Activated T-cell treated with anti-CD3 and anti-CD28 coated beads for 48 hours (primary cell): Measurements from ENCODE around the gene FBXW7.
"Not testable (repeated sequence)": the region's sequence is repeated elsewhere in the genome, so short reads cannot be mapped to it uniquely, and the experiment has no call there.

Source experiments
- DNase-seq: peaks from one replicate; pipeline ENCODE4 v3.0.0-alpha.2; 2020; ENCODE audit warnings: low read depth

Gene FBXW7

GRCh38 chr4:152545088-152545487 is 9.2 kb upstream of the FBXW7 start:
- DNase-seq: no peak

DNA sequence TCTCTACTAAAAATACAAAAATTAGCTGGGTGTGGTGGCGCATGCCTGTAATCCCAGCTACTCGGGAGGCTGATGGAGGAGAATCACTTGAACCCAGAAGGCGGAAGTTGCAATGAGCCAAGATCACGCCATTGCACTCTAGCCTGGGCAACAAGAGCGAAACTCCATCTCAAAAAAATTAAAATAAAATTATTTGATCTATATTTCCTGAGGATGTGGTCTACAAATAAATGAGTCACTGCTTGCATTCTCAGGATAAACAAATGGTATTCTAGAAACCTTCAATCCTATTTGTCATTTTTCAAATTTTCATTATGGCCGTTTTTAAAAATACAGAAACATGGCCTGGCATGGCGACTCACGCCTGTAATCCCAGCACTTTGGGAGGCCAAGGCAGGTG is 8.6 kb upstream of the FBXW7 start:
- DNase-seq: not testable (repeated sequence)

- no peak for DNase-seq
Observed at GRCh38 chr4:152540941-152541340, 5.0 kb upstream of the FBXW7 start.

GRCh38 chr4:152540293-152540674 is 4.4 kb upstream of the FBXW7 start:
- DNase-seq: no peak

DNA sequence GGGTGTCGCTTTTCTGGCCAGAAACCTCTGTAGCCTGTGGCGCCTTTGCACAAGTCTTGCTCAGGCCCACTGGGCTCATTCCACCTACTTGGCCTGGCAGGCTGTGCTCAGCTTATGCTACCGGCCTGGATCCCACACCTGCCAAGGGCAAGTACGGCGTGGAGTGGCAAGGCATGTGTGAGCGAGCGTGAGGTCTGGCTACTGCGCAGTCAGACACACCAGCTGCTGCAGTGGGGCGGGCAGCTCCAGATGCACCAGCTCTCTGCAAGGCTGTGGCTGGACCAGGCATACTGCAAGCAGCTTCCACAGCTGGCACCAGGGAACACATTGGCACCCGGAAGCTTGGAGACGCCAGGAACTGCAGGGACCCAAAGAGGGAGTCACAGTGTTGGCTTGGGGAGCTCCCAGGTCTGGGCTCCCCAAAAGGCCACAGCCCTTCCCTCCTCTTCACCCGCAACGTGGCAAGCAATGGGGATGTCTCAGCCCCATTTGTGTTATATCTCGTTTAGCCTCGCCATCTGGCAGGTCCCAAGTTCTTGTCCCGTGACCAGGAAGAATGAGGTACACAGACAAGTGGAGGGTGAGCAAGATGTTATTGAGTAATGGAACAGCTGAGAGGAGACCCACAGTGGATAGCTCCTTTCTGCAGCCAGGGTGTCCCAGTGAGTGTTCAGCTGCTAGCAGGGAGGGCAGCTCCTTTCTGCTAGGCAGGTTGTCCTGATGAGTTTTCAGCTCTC is 3.8 kb upstream of the FBXW7 start:
- no peak for DNase-seq

- DNase-seq: no peak
Observed at GRCh38 chr4:152537881-152538280, 2.0 kb upstream of the FBXW7 start.

GRCh38 chr4:152536545-152537182 is 772 bp upstream of the FBXW7 start:
- no peak for DNase-seq

- peak; percentile 23 for DNase-seq
Observed at GRCh38 chr4:152535360-152535902, 461 bp downstream of the FBXW7 start.

DNA sequence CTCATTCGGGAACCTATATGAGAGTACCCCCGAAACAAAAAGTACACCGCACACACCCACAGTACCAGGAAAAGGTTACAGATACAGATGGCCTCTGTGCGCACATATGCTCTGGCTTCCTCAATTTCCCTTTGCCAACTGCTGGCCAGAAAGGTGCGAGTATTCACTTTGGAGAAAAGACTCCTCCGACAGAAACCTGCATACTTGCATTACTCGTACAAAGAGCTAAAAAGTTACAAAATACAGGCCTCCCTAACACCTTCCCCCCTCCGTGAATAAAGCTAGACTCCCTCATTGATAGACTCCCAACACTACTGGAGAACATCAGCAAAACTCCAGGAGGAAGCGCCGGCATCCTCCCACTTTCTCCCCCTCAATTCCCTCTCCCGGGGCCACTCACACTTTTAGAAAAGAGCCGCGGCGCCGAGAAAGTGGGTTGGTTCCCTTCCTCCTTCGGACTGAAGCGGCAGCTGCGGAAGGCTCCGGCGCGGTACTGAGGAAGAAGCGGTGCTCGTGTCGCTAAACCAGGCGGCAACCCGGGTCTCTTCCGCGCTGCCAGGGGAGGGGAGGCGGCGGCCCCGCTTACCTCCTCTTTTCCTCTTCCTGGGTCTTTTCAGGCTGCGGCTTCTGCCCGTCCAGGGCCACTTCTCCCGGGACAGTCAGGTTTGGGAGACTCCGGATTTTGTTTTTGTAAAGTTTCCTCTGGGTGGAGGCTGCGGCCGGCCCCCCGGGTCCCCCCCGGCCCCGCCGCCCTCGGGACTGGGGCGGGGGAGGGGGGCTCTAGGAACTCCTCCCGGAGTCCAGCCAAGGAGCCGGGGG is 1.1 kb downstream of the FBXW7 start:
- DNase-seq: peak; percentile 31

GRCh38 chr4:152531479-152531878 is 4.4 kb downstream of the FBXW7 start:
- DNase-seq: no peak

DNA sequence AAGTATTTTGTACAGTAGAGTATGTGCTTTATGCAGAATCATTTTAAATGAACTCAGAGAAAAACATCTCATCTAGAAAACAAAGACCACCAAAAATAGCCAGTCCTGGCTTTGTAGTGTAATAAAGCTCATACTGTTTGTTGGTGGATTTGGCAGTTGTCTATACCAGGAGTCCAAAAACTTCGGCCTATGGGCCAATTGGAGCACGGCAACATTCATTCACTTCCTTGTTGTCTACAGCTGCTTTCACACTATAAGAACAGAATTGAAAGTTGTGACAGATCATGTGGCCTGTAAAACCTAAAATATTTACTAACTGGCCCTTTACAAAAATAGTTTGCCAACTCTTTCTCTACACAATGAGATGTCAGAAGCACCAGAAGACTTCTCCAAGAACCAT is 5.3 kb downstream of the FBXW7 start:
- no peak for DNase-seq

DNA sequence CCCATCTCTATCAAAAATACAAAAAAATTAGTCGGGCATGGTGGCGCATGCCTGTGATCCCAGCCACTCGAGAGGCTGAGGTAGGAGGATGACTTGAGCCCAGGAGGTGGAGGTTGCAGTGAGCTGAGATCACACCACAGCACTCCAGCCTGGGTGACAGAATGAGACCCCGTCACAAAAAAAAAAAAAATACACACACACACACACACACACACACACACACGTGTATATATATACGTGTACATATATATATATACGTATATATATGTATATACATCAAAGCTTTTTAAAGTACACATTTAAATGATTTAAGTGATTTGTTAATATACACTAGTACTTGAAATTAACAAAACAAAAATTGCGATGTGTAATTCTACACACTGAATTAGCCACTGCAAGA is 6.0 kb downstream of the FBXW7 start:
- DNase-seq: no peak

GRCh38 chr4:152528060-152528459 is 7.8 kb downstream of the FBXW7 start:
- no peak for DNase-seq

DNA sequence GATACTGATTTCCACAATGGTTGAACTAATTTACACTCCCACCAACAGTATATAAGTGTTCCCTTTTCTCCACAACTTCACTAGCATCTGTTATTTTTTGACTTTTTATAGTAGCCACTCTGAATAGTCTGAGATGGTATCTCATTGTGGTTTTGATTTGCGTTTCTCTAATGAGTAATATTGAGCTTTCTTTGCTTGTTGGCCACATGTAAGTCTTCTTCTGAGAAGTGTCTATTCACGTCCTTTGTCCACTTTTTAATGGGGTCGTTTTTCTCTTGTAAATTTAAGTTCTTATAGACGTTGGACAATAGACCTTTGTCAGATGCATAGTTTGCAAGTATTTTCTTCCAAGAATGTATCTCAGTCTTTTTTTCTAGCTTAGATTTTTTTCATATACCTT is 10.0 kb downstream of the FBXW7 start:
- DNase-seq: no peak

DNA sequence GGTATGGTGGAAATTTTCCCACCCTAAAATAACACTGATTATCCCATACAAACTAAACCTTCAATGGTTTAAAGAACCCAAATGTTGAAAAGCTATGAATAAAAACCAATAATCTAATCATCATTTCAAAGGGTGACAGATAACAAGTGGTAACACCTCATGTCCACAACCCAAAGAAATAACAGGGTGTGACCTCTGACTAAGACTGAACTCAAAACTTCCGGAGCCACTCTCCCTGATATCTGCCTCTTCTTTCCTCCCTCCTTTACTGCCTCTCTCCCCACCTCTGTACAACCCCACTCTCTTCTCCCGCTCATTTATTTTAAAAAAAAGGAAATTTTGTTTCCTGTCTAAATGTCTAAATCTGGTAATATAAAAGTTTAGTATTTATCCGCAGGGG is 11.5 kb downstream of the FBXW7 start:
- DNase-seq: no peak

DNA sequence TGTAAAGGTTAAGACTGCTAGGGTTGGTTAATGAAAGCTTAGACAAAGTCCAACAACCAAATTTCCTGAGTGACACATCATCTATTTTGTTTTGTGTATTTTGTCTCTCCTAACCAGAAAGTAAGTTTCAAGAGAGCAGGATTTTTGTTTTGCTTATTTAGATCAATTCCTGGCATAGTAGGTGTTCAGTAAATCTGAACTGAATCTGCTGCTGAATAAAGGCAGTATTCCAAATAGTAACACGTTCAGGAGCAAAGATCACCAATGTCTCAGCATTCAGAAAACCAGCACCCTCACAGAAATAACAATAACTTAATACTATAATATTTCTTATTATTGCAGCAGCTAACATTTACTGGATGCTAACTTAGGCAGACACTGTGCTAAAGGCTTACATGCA is 12.2 kb downstream of the FBXW7 start:
- no peak for DNase-seq

DNA sequence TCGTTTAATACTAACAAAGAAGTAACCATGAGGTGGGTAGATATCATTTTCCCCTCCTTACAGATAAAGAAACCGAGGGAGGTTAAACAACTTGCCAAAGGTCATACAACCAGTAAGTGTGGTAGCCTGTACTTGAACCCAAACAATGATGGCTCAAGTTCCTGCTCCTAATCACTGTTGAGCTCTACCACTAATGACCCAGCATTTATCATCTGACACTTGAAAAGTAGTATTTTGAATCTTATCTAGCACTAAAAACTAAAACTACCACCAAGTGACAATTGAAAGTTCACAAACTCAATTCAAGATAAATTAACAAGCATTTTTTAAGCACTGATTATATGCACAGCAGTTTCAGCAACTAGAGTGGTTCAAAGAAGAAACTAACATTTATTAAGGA is 13.1 kb downstream of the FBXW7 start:
- DNase-seq: no peak

DNA sequence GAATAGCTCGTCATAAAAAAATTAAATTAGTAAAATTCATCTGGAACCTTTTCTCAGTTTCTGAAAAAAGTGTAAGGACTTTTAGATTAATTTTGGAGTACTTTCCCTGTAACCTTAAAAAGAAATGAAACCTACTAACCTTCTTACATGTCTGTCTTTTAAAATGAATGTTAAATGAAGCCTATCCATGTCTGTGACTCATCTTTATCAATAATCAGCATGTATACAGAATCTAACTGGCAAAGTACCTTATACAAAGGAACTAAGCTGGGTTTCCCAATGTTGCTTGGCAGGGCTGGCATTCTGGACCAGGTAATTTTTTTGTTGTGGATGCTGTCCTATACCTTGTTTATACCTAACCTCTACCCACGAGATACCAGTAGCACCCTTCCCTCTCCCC is 13.6 kb downstream of the FBXW7 start:
- no peak for DNase-seq

DNA sequence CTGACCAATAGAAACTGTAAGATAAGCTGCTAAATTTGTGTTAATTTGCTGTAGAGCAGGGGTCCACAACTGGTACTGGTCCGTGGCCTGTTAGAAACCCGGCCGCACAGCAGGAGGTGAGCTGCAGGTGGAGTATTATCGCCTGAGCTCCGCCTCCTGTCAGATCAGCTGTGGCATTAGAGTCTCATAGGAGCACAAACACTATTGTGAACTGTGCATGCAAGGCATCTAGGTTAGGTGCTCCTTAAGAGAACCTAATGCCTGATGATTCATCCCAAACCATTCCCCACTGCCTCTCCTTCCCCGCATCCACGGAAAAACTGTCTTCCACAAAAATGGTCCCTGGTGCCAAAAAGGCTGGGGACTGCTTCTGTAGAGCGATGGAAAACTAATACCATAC is 19.7 kb downstream of the FBXW7 start:
- DNase-seq: no peak

DNA sequence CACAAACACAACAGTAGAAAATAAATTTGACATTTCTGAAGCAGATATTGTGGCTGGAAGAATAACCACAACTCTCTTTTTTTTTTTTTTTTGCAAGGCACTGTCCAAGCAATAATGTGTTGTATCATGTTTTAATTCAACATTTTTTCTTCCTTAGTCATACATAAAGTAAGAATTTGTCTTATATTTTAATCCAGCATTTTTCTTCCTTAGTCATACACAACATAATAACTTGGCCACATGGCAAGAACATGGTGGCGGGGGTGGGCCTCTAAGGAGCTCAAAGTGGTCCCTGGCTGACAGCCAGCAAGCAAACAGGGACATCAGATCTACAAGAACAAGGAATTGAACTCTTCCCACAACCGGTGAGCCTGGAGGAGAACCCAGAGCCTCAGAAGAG is 20.2 kb downstream of the FBXW7 start:
- DNase-seq: no peak

DNA sequence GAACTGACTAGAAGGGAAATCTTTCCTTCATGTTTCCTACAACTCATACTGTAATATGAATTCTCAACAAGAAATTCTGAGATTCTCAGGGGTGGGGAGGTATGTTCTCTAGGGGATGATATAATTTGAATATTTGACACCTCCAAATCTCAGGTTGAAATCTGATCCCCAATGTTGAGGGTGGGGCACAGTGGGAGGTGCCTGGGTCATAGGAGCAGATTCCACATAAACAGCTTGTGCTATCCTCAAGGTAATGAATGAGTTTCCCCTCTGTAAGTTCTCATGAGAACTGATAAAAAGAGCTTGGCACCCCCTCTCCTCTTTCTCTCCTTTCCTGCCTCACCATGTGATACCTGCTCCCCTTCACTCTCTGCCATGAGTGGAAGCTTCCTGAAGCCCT is 21.5 kb downstream of the FBXW7 start:
- DNase-seq: no peak

DNA sequence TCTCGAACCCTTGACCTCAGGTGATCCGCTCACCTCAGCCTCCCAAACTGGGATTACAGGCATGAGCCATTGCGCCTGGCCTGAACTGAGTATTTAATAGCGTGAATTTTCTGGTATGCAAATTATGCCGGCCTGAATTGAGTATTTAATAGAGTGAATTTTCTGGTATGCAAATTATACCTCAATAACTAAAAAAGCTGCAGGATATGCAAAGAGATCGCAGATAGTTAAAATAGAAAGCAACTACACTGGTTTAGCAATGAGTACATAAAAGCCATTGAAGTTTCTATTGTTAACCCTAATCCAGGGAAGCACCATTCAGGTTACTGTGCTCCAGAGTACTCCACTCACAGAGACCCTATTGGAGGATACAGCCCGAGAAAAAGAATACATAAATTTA is 22.8 kb downstream of the FBXW7 start:
- DNase-seq: no peak

DNA sequence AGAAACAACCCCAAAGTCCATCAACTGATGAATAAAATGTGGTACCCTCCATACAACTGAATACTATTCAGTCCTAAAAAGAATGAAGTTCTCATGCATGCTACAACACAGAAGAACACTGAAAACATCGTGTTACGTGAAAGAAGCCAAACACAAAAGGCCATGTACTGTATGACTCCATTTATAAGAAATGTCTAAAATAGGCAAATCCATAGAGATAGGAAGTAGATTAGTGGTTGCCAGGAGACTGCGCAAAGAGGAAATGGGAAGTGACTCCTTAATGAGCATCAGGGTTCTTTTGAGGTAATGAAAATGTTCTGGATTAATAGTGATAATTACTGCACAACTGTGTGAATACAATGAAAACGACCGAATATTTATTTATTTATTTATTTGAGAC is 23.4 kb downstream of the FBXW7 start:
- no peak for DNase-seq
